Neural progenitor cell (in vitro differentiated cells): ENCODE measurements around the gene GAGE12D.
"Not testable (repeated sequence)": the region's sequence is repeated elsewhere in the genome, so short reads cannot be mapped to it uniquely, and the experiment has no call there.

Experiments used
- EZH2 ChIP-seq: fragments of 200-600 bp; sonication (generic); IDR thresholded peaks from 2 replicates; pipeline ENCODE4 v1.6.1; 2017; ENCODE audit warnings: antibody characterized with exemption, mild to moderate bottlenecking, moderate library complexity
- TF ChIP-seq, protein P1 (sequence below): fragments of 200-600 bp; sonication (generic); IDR thresholded peaks from 2 replicates; pipeline ENCODE4 v1.5.1; 2017; ENCODE audit warnings: antibody characterized with exemption, mild to moderate bottlenecking

GRCh38 chrX:49550989-49551388 lies 9.5 kb downstream of the GAGE12D start, which contains the start of gene GAGE12E:
- TF ChIP-seq, protein P1, sequence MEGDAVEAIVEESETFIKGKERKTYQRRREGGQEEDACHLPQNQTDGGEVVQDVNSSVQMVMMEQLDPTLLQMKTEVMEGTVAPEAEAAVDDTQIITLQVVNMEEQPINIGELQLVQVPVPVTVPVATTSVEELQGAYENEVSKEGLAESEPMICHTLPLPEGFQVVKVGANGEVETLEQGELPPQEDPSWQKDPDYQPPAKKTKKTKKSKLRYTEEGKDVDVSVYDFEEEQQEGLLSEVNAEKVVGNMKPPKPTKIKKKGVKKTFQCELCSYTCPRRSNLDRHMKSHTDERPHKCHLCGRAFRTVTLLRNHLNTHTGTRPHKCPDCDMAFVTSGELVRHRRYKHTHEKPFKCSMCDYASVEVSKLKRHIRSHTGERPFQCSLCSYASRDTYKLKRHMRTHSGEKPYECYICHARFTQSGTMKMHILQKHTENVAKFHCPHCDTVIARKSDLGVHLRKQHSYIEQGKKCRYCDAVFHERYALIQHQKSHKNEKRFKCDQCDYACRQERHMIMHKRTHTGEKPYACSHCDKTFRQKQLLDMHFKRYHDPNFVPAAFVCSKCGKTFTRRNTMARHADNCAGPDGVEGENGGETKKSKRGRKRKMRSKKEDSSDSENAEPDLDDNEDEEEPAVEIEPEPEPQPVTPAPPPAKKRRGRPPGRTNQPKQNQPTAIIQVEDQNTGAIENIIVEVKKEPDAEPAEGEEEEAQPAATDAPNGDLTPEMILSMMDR, result not testable (repeated sequence)
- not testable (repeated sequence) for TF ChIP-seq EZH2
